Anterior cingulate cortex (tissue), 58 donors: Measurements from ENCODE around the gene MGP.
A peak's percentile ranks its signal among the peaks of the same experiment; 100 is the strongest.

Source experiments
- DNase-seq, 58 donors: peaks; one replicate each; lab custom pipeline; 2025; lab: John Stamatoyannopoulos, UW

MGP gene

GRCh38 chr12:14885718-14886221, at the start of gene MGP:
Gene MGP (minus strand): TSS chr12:14885854. CDS start chr12:14885791, 63 bp downstream.
- DNase-seq: peak in 1 of 58 donors; percentile 6

- no peak for DNase-seq
Observed at GRCh38 chr12:14935031-14935430, 49.4 kb upstream of the MGP start.

GRCh38 chr12:14934511-14934910, 48.9 kb upstream of the MGP start:
- DNase-seq: no peak

DNA sequence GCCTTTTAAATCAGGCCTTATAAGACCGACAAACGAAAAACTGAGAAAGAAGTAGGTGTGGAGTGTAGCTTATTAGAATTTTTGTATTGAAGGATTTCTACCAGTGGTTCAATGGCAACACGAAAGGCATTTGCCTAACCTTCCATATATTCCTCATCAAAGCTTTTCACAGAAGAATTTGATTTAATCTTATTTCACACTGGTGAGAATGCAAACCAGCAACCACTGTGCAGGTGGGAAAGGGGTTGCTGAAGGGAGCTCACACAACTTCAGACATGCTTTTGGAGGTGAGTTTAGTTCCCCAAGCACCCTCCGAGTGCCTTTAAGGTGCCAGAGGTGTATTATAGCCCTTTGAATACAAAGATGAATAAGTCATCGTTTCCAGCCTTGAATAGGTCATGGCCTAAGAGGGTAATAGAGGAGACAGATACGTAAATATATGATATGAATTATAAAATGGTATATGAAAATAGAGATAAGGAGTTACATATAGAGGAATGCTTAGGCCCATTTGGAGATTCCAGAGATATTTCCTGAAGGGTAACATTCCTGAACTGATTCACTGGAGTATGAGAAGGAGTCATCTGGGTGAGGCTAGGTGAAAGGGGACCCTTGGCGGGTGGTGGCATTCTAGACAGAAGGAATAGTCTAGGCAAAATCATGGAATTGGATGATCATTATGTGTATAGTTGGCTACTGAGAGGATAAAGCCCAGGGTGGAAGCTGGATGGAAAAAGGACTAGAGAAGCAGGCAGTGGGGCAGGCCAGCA, 46.3 kb upstream of the MGP start:
- no peak for DNase-seq

DNA sequence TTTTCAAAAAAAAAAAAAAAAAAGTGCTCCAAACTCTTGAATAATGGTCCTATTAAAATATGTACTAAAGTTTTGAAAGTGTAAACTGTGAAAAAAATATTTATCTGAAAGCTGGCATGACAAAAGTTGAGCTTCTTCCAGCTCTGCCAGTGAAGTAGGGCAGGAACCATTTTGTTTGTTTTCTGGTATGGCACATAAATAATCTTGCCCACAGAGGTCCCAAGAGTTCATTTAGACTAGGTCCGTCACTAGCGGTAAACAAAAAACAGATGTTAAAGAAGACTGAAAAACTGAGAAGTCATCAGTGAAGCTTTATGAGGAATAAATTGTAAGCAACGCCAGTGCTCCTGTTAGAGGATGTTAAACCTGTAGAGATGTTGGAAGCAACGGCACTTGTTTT, 45.7 kb upstream of the MGP start:
- DNase-seq: no peak

DNA sequence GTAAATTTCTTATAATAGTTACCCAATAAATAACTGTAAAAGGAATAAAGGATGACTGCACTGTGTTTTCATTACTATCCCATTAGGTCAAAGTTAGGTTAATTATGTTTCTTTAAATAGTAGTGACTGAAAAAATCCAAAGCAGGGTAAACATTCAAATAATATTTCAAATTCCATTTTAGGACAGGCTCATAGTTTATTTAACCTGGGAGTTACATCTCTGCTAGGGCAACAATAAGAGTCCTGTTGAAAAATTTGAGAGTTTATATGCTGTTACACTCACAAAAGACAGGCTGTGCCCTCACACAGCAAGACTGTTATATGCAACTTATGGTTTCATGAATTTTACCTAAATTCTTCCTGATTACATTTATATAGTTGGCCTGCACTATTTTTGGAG, 44.6 kb upstream of the MGP start:
- DNase-seq: no peak

DNA sequence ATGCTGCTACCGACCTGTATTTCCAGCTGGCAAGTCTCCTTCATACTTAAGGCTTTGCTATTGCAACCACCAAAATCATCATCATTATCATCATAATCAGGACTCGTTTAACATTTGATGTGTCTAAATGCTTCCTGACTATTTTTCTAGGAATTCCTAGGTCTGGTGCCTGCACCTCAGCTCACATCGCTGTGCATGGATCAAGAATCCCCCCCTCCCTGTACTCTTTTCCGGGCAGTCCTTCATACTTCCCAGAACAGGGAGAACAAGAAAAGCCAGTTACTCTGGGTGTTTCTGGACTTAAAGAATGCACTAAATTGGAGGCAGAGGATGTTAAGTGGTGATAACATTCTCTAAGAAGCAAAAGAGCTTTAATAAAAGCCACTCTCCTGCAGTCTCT, 43.3 kb upstream of the MGP start:
- no peak for DNase-seq

DNA sequence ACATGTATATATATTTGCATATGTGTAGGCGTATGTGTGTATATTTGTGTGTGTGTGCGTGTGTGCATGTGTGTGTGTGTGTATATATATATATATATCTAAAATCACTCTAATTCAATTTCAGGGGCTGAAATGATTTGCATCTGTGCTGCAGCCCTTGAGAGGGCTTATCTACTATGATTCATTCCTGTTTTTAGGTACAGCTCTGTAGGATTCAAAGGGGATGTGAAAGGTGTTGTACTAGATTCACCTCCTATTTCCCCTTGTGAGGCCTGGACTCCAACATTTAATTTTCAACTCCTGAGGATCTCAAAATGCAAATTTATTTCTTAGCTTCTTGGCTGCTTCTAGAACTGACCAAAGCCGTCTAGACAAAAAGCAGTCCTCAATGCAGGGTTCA, 41.6 kb upstream of the MGP start:
- DNase-seq: no peak

DNA sequence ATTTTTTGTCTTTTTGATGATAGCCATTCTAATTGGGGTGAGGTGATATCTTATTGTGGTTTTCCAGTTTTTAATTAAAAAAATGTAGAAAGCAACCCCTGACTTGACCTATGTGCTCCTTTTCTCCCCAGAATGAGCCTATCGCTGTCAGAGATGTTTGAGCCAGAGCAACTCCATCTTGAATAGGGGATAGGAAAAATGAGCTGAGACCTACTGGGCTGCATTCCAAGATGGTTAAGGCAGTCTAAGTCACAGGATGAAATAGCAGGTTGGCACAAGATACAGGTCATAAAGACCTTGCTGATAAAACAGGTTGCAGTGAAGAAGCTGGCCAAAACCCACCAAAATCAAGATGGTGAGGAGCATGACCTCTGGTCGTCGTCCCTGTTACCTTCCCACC, 38.9 kb upstream of the MGP start:
- no peak for DNase-seq

DNA sequence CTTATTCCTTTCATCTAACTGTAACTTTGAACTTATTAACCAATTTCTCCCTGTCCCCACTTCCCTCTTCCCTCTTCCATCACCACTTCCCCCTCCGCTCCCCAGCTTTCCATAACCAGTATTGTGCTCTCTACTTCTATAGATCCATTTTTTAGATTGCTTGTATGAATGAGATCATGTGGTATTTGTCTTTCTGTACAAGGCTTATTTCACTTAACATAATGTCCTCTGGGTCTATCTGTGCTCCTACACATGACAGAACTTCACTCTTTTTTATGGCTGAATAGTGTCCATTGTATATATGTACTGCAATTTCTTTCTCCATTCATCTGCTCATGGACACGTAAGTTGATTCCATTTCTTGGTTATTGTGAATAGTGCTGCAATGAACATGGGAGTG, 38.3 kb upstream of the MGP start:
- no peak for DNase-seq

GRCh38 chr12:14921218-14921617, 35.6 kb upstream of the MGP start:
- no peak for DNase-seq

DNA sequence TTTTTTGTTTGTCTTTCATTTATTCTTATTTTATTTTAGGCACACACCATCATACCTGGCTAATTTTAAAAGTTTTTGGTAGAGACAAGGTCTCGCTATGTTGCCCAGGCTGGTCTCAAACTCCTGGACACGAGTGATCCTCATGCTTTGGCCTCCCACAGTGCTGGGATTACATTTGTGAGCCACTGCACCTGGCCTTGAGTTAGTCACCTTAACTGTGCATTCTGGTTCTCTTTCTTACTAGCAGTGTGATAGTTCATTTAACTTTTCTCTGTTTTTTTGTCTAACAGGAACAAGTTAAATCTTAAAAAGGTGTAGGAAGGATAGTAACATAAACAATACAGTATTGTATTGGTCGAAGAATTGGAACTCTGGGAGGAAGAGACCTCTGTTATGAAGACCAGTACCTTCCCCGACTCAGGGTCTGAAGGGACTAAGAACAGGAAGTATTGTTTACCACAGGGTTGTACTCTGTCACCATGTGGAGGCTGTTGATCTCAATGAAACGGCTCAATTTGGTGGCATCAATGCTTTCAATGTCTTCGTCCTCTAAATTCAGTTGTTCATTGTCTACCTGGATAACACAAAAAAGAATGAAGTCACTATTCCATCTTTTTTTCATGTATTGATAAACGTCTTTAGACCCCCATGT, 34.9 kb upstream of the MGP start:
- no peak for DNase-seq

DNA sequence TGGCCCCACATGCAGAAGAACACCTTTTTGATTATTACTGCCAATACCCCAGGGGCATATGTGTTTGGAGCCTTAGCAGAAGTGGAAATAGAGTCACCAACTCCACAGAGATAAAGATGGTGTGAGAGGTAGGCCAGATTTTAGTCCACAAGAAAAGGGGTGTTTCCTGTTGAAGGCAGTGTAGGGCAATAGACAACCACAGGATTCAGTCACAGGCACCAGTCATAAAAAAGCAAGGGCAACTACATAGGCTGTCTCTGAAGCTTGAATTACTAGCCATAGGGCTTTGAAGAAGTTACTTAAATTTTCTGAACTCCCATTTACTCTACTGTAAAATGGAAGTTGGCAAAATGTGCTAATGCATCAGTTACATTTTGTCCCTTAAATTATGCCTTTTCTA, 33.8 kb upstream of the MGP start:
- no peak for DNase-seq

GRCh38 chr12:14915736-14916135, 30.1 kb upstream of the MGP start:
- no peak for DNase-seq

DNA sequence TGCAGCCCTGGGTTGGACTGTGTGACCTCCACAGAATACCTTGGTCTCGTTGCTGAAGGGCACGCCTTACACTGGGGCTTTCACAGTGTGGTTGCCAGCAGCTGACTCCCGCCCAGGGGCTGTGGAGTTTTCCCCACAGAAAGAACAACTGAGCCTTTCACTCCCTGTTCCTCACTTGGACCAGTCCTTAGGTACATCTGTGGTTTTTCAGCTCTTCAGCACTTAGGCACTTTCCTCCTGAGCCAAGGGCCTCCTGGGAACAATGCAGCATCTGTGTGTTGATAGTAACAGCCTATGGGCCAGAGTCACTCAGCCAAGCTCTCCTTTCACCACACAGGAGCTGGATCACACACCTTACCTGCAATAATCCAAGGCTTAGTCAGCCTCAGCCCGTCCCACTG, 27.7 kb upstream of the MGP start:
- DNase-seq: no peak

DNA sequence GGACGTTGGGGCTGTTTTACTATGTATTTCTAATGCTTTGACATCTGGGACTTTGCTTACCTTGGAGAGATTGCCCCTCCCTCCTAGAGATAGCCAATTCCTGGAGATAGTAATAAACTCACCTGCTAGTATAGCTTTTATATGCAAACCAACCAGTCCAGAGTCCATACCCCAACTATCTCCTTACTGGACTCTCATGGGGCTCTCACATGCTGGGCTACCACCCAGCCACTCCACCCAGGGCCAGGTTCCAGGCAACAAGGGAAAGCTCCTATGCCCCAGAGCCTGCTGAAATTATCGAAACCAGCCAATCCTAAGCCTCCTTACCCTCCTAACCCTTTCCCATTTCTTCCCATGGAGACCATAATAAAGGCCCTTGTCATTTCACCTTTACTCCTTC, 25.5 kb upstream of the MGP start:
- no peak for DNase-seq

DNA sequence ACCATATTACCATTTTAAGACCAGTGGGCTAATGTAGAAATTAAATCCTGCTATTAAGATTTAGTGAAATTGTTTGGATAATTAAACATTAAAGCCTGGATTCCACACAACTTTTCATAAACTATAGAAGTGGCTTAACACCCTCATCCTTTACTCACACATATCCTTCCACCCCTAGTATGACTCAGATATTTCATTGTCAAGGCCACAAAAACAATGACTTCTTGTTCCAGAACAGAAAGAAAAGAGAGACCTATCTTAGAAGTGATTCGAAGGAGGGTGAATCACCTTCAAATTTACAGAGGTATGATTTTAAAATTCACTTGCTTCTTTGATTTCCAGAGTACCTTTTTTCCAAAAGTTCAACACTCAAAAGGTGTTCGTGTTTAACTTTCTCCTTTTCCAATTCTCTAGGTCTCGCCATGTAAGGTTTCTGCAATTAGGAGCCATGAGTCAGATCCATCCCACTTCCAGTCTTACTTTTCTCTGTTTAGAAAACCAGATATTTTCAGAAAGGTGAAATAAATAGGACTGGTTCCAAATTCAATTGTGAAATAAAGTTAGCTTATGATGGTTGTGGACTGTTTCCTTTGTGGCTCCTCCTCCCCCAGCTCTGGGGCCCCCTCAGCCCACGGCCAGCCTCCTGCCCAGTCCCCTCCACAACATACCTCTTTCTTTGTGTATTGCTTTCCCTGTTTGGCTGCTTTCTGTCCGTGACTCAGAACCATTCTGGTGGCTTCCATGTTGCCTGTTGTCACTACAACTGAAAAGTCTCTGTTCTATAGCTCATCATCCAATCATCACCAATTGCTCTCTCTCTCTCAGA, 24.6 kb upstream of the MGP start:
- DNase-seq: no peak

DNA sequence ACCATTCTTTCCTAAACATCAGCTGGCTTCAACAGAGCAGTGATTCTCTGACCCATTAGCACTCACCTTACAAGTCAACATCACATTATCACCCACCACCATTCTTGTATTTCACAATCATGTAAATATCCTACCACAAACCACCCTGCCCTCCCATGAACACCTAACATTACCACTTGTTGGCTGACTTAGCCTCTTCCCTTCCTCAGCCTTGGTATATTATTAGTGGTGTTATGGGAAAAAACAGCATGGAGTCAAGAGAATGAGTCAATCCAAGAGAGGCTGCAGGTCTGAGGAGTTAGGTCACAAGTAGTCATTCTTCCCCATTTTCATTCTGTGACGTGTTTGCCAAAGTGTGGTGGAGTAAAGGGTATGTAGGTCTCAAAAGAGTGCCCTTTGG, 22.3 kb upstream of the MGP start:
- no peak for DNase-seq

- no peak for DNase-seq
Observed at GRCh38 chr12:14906114-14906513, 20.5 kb upstream of the MGP start.

- no peak for DNase-seq
Observed at GRCh38 chr12:14905269-14906004, 19.8 kb upstream of the MGP start.

DNA sequence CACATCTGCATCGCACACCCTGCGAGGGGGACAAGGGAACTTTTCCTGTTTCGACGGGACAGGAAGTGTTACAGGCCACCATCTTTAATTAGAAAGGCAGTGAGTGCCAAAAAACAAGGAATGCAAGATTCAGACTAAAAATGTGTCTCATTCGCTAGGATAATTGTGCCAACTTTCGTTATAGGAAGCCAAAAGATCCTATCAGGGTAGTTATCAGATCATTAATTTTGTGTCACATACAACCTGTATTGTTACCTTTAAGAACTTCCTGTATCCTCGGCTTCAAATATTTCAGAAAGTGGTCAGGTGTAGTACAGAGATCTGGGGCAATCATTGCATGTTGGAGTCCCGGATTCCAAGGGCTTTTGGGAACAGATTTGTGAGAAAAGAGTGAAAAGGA, 19.2 kb upstream of the MGP start:
- DNase-seq: no peak
